NCI-H187 (cell line): Measurements from ENCODE around the gene DHX30.

Source experiments
- DNase-seq, 2 experiments: peaks; one replicate each; lab custom pipeline; 2025; lab: John Stamatoyannopoulos, UW

The DHX30 gene

GRCh38 chr3:47888986-47889757 is 86.2 kb downstream of the DHX30 start:
- DNase-seq: no peak

GRCh38 chr3:47890126-47890827 is 87.3 kb downstream of the DHX30 start:
- DNase-seq: no peak

GRCh38 chr3:47890828-47891612 is 88.1 kb downstream of the DHX30 start:
- DNase-seq: no peak

- no peak for DNase-seq
Observed at GRCh38 chr3:47891613-47892005, 88.7 kb downstream of the DHX30 start.

GRCh38 chr3:47892286-47893040 is 89.5 kb downstream of the DHX30 start:
- no peak for DNase-seq

- no peak for DNase-seq
Observed at GRCh38 chr3:47895241-47895640, 92.3 kb downstream of the DHX30 start.

GRCh38 chr3:47896736-47897135 is 93.8 kb downstream of the DHX30 start:
- no peak for DNase-seq

GRCh38 chr3:47897954-47898353 is 95.0 kb downstream of the DHX30 start:
- DNase-seq: no peak

- DNase-seq: no peak
Observed at GRCh38 chr3:47899495-47900108, 96.7 kb downstream of the DHX30 start.
